Measurements from ENCODE around the gene HEXB. TPM values are rescaled to one million over a fixed set of nuclear protein-coding genes. Genes with fewer than 3 reads are reported as not detected.
"Not testable (repeated sequence)": the region's sequence is repeated elsewhere in the genome, so short reads cannot be mapped to it uniquely, and the experiment has no call there.

HEXB gene
- polyA plus RNA-seq, 1 donor: 32.1 TPM

DNA sequence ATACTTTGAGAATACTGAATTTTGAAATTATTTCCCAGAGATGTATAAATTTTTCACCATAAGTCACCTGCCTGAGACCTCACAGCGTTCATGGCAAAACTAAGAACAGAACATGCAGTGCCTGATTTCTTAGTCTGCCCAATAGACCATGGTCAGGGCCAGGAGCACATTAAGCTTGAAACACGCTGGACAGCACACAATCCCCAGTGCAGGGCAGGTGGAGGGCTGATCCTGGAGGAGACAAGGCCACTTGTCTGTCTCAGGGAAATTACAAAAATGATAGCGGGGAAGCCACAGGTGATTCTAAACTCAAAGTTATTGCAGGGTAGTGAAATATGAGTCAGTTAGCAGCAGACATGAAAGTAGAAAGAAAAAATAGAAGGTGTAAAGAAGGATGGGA, 25.9 kb upstream of the HEXB start:
- no peak for DNase-seq (ENCODE audit: low read depth)

DNA sequence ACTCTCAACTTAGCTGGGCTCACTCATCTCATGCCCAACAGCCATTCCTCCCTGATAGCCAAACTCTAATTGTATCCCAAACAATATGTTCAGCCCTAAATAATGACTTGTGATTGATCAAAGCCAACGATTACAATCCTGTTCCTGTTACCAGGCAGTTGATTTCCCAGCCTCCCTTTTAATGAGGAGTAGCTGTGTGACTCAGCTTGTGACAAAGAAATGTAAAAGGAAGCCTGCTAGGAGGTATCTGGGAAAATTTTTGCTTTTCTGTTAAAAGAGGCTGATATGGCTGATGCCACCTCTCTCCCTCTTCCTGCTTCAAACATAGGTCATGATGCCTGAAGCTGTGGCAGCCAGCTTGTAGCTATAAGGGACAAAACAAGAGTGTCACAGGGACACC, 24.9 kb upstream of the HEXB start:
- DNase-seq (ENCODE audit: low read depth): no peak

DNA sequence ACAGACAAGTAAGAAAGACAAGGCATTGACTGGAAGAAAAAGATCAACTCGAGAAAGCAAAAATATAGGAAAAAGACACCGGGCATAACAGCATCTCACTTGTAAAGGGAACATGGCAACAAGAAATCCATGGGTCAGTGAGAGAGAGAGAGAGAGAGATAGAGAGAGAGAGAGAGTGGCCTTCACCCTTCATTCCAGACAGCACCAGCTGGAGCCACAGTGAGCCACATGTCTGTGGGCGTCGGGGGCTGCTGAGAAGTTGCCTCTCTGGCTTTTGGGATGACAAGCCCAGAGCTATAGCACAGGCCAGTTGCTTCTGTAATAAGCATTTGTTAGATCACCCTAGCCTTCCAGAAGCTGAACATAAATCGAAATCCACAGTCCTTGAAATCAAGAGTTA, 24.2 kb upstream of the HEXB start:
- no peak for DNase-seq (ENCODE audit: low read depth)

DNA sequence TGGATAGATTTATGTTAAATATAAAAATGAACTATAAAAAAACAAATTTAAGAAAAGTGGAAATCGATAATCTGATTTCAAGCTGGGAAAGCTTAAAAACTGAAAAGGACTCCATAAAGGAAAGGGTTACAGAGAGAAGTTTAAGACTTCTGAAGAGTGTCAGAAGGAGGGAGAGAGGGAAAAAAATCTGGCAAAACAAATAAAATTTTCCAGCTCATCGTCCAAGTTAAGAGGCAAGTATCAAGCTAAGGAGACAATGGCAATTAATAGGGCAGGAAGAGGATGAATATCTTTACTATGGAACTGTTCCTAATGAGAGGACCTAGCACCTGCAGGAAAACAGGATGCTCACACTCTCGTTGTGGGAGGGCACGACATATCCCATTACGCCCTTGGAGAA, 20.5 kb upstream of the HEXB start:
- DNase-seq (ENCODE audit: low read depth): no peak

DNA sequence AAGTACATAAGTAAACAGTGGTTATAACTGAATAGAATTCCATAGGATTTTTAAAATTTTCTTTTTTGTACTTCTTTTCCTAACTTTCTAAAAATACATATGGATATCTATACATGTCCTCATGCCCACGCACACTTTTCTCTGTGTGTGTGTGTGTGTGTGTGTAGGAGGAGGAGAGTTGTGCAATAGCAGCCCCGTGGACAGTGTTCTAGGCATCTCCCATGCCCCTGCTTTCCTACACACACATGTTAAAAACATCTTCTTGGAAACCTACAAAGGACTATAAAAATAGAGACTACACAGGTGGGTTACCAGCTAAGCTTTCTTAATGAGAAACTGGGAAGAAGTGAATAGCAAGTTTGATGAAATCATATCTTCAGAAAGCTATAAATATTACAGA, 19.8 kb upstream of the HEXB start:
- DNase-seq (ENCODE audit: low read depth): no peak

DNA sequence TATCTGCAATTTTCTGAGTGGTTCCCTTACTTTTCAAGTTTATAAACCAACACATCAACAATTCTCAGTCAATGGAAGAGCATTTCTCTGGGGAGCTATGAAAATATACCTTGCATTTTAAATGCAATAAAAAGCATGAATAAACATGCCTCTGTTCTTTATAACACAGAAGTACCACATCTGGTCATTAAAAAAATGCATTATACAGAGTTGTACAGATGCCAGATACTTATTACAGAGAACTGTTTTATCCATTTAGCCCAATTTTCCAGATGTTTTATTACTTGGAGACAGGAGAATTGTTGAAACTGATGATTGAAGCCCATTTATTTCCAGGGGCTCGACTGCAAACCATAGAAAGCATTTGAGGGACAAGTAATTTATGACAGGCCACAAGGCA, 19.2 kb upstream of the HEXB start:
- DNase-seq (ENCODE audit: low read depth): no peak

DNA sequence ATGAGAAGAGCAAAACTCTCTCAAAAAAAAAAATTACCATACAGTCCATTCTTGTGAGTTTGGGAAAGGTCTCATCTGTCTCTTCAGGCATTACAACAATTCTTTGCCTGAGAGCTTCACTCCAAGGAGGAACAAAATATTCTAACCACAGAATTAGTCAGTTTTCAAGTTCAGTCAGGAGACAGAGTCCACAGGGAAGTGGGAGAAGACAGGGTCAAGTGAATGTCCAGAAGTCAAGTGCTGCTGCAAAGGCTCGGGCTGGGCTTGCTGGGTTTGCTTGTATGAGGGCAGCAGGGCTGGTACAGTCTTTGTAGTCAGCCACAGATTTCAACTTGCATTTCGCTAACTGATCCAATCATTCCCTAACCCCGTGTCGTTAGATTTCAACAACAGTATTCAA, 17.6 kb upstream of the HEXB start:
- no peak for DNase-seq (ENCODE audit: low read depth)

DNA sequence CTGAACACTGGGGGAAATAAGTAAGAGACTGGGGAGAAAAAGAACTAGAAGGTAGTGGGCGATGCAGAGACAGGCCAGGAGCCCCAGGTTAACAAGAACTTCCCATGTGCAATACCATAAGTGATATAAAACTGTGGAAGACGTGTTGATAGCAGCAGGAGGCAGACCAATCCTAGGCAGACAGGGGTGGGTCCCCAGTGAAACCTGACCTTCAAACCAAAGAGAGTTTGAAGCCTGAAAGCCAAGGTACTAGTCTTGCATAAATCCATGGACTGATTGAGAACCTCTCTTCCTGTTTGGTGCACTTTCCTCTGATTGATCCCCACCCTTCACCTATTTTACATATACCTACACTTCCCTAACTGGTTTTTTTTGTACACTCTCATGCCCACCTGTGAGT, 15.2 kb upstream of the HEXB start:
- DNase-seq (ENCODE audit: low read depth): no peak

DNA sequence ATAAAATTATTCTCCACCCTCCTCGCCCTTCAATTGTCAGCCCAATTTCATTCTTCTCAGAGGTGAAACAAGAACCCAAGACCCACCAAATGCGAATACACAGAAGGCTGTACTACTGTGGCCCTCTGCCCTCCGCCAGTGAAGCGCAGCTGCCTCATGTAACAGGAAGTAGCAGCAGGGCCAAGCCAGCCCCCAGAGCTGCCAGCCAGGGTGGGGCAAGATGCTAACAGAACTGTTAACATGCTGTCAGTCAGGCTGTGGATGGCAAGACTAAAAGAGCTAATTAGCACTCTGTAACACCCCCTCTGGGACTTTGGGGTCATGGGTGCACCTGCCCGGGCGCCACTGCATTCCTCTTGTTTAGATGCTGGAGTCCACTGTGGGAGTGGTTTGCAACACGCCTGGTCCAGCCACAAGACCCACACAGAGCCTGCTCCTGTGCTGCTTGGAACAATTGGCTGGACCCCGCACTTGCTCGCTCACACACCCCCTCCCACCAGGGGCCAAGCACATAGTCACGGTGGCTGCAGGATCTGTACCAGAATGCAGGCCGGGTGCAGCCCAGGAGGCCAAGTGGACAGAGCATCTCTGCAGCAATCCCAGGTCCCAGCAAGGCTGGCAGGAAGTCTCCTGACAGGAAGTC, 14.5 kb upstream of the HEXB start:
- DNase-seq (ENCODE audit: low read depth): no peak

DNA sequence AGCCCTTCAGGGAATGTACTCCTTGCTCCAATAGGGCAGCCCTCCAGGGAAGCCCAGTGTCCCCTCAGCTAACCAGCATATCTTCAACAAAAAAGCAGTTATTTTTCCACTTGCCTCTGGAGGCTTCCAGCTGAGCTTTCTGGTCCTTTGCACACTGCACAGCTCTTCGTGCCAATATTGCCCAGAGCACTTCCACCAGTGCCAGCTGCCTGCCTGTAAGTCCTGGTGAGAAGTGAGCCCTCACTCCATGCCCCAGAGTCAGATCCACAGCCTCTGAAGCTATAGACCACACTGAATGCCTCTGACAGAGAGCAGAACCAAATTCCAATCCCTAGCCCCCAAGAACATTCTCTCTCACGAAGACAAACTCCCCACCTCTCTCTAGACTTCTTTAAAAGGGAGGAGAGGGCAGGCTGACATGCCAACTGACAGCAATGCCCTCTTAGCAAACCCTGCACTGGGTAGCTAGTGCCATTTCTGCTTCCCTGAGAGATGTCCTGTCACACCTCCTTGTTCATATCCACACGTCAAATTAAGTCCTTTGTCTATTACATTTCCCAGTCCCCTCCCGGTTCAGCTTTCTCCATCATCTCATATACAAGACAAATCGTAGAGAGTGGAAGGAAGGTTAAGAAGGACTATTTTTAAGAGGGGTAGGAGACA, 12.7 kb upstream of the HEXB start:
- DNase-seq (ENCODE audit: low read depth): no peak

DNA sequence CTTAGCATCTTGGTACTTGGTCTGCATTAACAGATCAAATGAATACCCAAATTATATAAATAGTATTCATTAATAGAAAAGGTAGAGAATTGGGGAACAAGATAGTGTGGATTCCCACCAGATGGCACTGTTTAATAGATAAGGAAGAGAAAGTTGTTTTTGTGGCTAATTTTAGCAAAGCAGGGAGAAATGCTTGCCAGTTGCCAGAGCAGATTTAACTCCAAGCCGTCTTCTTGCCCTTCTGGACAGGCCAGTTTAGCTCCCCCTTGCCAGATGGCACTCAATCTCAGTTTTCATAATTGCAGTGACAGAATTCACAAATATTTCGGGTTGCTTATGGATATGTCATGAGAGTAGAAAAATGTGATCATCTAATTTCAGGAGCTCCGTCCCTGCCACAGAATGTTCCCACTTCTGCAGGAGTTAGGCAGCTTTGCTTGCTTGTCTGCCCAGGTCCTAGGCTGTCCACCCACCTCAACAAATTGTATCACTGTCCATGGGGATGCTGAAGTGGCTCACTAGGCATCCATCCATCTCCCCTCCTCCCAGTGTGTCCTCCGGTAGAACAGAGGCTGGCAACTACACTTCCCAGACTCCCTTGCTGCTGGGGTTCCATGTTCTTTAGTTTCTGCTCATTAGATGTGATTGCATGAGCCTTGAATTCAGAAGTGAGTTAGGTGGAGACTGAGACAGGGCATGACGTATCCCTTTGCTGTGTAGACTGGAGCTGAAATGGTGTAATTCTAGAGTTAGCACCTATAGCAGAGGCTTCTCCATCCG, 11.8 kb upstream of the HEXB start:
- no peak for DNase-seq (ENCODE audit: low read depth)

DNA sequence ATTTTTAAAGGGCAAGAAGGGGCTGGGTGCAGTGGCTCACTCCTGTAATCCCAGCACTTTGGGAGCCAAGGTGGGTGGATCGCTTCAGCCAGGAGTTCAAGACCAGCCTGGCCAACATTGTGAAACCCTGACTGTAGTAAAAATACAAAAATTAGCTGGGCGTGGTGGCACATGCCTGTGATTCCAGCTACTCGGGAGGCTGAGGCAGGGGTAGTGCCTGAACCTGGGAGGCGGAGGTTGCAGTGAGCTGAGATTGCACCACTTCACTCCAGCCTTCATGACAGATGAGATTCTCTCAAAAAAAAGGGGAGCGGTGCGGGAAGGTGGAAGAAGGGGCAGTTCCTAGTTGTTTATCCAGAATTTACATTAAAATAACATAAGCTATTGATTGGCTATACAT, 8.6 kb upstream of the HEXB start:
- not testable (repeated sequence) for DNase-seq (ENCODE audit: low read depth)

DNA sequence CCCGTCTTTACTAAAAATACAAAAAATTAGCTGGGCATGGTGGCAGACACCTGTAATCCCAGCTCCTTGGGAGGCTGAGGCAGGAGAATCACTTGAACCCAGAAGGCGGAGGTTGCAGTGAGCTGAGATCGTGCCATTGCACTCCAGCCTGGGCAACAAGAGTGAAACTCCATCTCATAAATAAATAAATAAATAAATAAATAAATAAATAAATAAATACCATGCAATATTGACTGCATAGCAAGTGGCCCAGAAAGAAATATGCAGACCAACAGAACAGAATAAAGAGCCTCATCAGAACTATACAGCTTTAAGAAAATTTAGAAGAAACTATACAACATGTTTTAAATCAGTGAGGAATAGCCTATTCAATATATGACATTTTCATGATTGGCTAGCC, 6.9 kb upstream of the HEXB start:
- not testable (repeated sequence) for DNase-seq (ENCODE audit: low read depth)

DNA sequence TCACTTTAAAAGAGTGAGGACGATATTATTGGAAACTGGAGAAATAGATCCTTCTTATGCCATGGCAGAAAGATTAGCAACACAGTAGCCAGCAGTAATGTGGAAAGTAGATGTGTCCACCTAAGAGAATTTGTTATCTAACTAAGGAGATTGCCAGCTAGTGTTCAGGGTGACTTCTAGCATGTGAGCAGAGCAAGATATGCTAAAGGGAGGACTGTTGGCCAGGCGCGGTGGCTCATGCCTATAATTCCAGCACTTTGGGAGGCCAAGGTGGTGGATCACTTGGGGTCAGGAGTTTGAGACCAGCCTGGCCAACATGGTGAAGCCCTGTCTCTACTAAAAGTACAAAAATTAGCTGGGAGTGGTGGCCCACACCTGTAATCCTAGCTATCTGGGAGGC, 5.7 kb upstream of the HEXB start:
- DNase-seq (ENCODE audit: low read depth): not testable (repeated sequence)

DNA sequence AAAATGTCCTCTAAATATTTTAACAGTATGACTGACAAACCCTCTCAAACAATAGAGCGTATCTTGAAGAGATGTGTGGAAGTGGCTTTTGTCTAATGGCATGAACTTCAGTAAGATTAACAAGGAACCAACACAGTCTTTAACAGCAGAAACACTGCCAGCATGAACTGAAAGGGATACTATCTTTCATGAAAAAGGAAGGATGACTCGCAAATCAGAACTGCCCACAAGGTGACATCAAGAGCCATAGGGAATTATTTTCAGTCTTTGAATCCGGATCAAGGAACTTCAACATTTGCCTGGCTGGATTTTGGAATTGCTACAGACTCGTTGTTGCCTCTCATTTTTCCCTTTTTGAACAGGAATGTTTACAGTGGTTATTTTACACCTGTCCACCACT, 5.1 kb upstream of the HEXB start:
- no peak for DNase-seq (ENCODE audit: low read depth)

DNA sequence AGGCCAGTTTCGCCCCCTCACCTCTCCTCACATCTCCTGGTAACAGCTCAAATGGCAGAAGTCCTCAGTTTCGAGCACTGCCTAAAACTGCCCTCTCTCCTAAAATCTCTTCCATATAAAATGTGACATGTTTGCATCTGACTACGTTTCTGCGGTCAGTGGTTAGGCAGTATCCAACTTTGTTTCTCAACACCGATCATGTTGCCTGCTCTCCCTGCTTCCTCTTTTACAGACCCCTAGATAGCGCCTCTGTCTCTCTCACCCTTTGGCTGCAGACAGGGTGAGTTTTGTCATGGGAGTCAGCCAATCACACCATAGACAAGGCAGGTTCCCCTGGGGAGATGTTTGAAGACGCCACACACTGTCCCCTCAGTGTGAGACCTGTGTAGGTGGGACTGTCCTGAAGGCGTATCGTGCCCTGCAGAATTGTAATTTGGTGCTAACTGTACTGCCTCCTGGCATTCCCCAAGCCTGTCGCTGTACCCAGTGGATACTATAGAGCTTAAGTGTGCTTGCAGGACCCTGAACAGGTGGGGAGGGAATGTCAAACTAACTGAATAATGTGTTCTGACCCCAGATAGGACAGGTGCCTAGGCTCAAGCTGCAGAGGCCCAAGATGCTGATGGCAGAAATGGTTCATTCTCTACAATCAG, 1.1 kb downstream of the HEXB start:
- no peak for DNase-seq (ENCODE audit: low read depth)

DNA sequence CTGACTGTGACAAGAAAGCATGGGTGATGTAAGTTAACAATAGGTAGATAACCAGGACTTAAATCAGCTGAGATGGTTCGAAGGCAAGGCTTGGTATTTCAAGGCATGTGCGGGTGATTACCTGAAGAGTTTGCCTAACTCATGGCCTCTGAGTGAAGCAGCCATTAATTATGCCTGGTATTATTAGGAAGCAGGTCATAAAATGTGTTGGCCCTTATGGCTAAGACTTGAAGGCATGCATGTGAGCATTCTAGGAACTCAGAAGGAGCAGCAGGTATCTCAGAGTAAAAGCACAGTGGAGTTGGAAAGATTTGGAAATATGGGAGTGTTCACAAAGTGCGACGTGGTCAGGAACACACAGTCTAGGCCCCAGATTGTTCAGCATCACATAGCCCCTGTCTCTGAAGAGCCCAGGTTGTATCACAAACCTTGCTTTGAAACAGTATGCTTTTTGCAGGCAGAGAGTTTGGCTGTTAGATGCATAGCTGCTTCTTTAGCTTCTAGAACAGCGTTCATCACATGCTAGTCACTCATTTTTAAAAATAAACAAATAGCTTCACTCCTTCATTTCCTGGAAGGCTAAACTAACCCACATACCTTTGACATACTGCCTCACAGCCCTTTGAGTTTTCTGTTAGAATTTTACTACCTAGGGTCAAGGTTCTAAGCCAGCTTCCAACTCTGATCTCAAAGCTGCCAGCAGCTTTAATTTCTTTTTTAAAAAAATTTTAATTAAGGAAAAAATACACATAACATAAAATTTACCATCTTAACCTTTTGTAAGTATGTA, 2.1 kb downstream of the HEXB start:
- DNase-seq (ENCODE audit: low read depth): no peak

DNA sequence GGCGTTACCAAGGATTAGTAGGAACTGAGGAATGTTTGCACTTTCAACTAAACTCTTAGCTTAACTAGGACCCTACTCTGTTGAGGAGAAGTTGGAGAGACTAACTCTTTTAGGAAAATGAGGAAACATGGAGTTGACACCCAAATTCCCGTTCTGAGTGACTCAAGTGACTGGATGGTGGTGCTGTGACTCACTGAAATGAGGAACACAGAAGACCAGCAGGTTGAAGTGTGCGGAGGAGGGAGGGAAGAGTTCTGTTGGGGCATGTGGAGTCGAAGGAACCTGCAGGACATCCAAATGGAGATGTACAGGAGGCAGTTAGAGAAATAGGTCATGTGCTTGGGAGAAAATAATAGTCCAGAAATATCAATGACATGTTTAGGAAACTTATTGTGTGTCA, 8.2 kb downstream of the HEXB start:
- DNase-seq (ENCODE audit: low read depth): no peak

DNA sequence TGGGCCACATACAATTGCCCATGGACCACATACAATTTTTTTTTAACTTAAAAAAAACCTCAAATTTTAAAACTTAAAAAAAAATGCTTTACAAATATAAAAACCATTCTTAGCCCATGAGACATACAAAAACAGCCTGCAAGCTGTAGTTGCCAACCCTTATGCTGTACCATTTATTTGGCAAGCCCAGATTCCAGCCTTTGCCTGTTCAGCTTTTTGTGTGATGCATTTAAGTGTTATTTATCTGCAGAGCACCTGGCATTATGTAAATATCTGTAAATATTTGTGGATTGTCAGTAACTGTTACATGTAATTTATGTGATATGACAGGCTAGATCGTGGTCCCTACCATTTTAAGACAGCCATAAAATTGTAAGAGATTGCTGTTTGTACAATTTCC, 32.6 kb downstream of the HEXB start:
- no peak for DNase-seq (ENCODE audit: low read depth)

DNA sequence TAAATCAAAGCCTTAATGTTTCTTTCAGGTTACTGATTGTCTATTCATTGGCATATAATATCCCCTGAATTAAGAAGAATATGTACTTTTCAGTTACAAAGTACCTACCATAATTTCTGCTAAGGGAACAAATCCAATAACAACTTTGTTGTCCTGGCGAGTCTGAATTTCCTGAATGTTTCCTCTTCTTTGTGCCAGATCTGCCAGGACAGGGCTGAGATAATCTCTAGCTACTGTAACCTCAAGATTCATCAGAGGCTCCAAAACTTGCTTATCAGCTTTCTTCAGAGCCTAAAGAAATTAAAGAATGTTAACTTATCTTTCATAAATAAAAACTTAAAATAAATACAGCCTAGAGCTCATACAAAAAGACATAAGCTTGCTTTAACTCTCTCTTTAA, 37.2 kb downstream of the HEXB start:
- no peak for DNase-seq (ENCODE audit: low read depth)

DNA sequence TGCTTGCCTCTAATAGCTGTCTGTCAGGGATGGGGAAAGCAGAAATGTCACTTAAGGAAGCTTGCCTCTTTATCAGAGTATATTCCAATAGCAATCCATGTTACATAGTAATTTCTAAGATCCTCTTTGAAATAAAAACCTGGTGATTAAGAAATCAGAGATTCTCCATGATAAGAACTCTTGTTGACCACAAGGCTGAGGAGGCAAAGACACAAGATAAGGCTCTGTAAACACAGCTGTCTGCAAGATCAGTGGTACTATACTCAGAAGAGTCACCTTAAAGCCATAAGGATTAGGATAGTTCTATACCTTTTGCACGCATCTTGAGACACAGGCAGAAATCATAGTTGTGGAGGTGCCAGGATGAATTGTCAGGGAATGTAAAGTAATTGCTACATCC, 40.3 kb downstream of the HEXB start:
- no peak for DNase-seq (ENCODE audit: low read depth)

DNA sequence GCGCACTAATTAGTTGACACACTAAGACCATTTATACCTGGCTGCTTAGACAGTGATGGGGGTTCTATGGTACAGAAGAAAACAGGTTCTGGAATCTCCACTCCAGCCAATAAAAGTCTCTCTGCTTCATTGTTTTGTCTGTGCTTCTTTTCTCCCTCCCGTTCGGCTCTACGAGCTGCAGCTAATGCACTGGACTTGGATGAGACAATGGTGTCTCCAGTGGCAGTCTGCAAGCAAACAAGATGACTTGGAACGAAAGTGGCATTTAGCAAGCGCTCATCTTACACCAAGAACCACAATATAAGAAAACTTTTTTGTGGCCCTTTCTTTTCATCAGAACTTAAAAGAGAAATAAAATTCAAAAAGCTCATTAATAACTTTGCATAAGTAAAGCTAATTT, 51.7 kb downstream of the HEXB start:
- no peak for DNase-seq (ENCODE audit: low read depth)

Data from forelimb muscle (tissue), 1 donor.